HEK293T (cell line): ENCODE measurements around the gene CCDC87.

Source experiments
- ARNT ChIP-seq: fragments of 450-650 bp; IDR thresholded peaks from 2 replicates; pipeline ENCODE4 v1.6.1; 2017; ENCODE audit warnings: mild to moderate bottlenecking
- BHLHE40 ChIP-seq: fragments of 450-650 bp; IDR thresholded peaks from 2 replicates; pipeline ENCODE4 v1.6.1; 2016; ENCODE audit warnings: mild to moderate bottlenecking, moderate library complexity, borderline replicate concordance
- FOXA1 ChIP-seq: fragments of 450-650 bp; IDR thresholded peaks from 2 replicates; pipeline ENCODE4 v1.6.1; 2016; ENCODE audit warnings: mild to moderate bottlenecking
- FOXK2 ChIP-seq: fragments of 450-650 bp; IDR thresholded peaks from 2 replicates; pipeline ENCODE4 v1.6.1; 2016; ENCODE audit warnings: mild to moderate bottlenecking
- FOXM1 ChIP-seq: fragments of 450-650 bp; IDR thresholded peaks from 2 replicates; pipeline ENCODE4 v1.6.1; 2017; ENCODE audit warnings: mild to moderate bottlenecking, borderline replicate concordance
- HDGF ChIP-seq: fragments of 450-650 bp; IDR thresholded peaks from 2 replicates; pipeline ENCODE4 v1.6.1; 2017; ENCODE audit warnings: antibody characterized with exemption, borderline replicate concordance
- L3MBTL2 ChIP-seq: fragments of 450-650 bp; conservative IDR thresholded peaks from 2 replicates; pipeline ENCODE4 v1.6.1; 2016; ENCODE audit warnings: mild to moderate bottlenecking
- NFRKB ChIP-seq: fragments of 450-650 bp; IDR thresholded peaks from 2 replicates; pipeline ENCODE4 v1.6.1; 2016; ENCODE audit warnings: mild to moderate bottlenecking, moderate library complexity
- SP1 ChIP-seq: fragments of 450-650 bp; IDR thresholded peaks from 2 replicates; pipeline ENCODE4 v1.6.1; 2017
- SUZ12 ChIP-seq: fragments of 450-650 bp; IDR thresholded peaks from 2 replicates; pipeline ENCODE4 v1.6.1; 2016; ENCODE audit warnings: mild to moderate bottlenecking
- ZNF384 ChIP-seq: fragments of 450-650 bp; IDR thresholded peaks from 2 replicates; pipeline ENCODE4 v1.6.1; 2016
- TF ChIP-seq, protein P1 (sequence below): fragments of 450-650 bp; IDR thresholded peaks from 2 replicates; pipeline ENCODE4 v1.6.1; 2016

GRCh38 chr11:66600631-66601233 is 7.9 kb upstream of the CCDC87 start:
- TF ChIP-seq SP1, result no peak
- no peak for TF ChIP-seq HDGF
- no peak for TF ChIP-seq FOXM1
- no peak for TF ChIP-seq FOXA1
- TF ChIP-seq, protein P1, sequence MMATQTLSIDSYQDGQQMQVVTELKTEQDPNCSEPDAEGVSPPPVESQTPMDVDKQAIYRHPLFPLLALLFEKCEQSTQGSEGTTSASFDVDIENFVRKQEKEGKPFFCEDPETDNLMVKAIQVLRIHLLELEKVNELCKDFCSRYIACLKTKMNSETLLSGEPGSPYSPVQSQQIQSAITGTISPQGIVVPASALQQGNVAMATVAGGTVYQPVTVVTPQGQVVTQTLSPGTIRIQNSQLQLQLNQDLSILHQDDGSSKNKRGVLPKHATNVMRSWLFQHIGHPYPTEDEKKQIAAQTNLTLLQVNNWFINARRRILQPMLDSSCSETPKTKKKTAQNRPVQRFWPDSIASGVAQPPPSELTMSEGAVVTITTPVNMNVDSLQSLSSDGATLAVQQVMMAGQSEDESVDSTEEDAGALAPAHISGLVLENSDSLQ, result no peak
- no peak for TF ChIP-seq FOXK2
- TF ChIP-seq BHLHE40, result no peak
- no peak for TF ChIP-seq ARNT
- TF ChIP-seq ZNF384, result no peak
- TF ChIP-seq NFRKB, result no peak
- no peak for TF ChIP-seq SUZ12
- TF ChIP-seq L3MBTL2, result no peak
